Measurements from ENCODE around the gene SH2D3C. TPM values are rescaled to one million over a fixed set of nuclear protein-coding genes. Genes with fewer than 3 reads are reported as not detected.

SH2D3C gene
- total RNA-seq, 1 donor: 0.43 TPM

DNA sequence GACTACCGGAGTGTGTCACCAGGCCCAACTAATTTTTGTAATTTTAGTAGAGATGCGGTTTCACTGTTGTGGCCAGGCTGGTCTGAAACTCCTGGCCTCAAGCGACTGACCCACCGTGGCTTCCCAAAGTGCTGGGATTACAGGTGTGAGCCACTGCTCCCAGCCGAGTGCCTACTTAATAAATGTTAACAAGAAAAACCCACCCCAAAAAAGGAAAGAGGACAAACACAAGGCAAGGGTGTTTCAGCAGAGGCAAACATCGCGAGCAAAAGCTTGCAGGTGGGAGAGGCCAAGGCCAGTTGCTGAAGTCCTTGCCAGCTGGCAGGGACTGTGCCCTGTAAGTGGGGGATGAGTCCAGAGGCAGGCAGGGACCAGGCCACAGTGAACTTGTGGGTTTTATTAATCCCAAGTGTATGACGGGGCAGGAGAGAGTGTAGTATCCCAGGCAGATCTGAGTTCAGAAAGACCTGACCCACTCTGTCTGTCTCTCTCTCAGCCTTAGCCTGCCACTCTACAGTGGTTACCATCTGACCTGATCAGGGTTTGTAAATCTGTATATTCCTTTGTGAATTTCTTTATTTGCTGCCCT, 17.9 kb upstream of the SH2D3C start:
- H3K4me3 ChIP-seq (ENCODE audit: low read depth, low read length): no peak overlapping the region
- peak; percentile 28 for DNase-seq (ENCODE audit: low read depth)
- TF ChIP-seq, protein P1, sequence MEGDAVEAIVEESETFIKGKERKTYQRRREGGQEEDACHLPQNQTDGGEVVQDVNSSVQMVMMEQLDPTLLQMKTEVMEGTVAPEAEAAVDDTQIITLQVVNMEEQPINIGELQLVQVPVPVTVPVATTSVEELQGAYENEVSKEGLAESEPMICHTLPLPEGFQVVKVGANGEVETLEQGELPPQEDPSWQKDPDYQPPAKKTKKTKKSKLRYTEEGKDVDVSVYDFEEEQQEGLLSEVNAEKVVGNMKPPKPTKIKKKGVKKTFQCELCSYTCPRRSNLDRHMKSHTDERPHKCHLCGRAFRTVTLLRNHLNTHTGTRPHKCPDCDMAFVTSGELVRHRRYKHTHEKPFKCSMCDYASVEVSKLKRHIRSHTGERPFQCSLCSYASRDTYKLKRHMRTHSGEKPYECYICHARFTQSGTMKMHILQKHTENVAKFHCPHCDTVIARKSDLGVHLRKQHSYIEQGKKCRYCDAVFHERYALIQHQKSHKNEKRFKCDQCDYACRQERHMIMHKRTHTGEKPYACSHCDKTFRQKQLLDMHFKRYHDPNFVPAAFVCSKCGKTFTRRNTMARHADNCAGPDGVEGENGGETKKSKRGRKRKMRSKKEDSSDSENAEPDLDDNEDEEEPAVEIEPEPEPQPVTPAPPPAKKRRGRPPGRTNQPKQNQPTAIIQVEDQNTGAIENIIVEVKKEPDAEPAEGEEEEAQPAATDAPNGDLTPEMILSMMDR (IDR thresholded peaks at IDR 0.05; ENCODE audit: insufficient read depth, low read depth, low read length): no peak

DNA sequence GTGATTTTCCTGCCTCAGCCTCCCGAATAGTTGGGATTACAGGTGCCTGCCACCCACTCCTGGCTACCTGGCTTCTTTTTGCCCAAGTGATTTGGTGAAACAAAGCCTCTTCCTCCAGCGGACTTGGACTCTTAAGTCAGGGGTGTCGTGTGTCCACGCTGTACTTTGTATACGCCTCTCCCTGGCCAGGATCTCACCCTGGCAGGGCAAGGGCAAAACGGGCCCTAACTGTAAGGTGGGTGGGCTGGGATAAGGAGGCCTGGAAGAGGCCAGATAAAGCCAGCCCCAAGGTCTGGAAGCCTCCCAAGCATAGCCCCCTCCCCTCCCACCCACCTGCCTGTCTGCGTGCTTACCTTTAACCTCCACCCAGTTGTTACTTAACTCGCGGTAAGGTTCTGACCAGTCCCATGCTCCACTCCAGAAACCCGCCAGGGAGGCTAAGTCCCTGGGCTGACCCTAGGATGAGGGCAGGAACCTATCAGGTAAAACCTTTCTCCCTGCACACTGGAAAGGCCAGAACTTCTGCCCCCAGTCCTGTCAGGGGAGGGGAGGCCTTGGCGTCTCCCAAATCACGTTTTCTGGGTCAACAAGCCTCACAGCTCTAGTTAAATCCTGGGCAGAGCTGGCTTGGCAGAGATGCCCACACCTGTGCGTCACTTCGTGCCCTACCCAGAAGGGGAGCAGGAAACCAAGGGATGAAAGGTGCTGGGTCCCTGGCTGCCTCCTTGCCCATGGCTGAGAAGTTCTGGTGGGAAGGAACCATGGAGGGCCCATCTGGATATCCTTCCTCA, 15.7 kb upstream of the SH2D3C start:
- no peak overlapping the region for H3K4me3 ChIP-seq (ENCODE audit: low read depth, low read length)
- TF ChIP-seq, protein P1 (IDR thresholded peaks at IDR 0.05; ENCODE audit: insufficient read depth, low read depth, low read length): no peak
- DNase-seq (ENCODE audit: low read depth): no peak

DNA sequence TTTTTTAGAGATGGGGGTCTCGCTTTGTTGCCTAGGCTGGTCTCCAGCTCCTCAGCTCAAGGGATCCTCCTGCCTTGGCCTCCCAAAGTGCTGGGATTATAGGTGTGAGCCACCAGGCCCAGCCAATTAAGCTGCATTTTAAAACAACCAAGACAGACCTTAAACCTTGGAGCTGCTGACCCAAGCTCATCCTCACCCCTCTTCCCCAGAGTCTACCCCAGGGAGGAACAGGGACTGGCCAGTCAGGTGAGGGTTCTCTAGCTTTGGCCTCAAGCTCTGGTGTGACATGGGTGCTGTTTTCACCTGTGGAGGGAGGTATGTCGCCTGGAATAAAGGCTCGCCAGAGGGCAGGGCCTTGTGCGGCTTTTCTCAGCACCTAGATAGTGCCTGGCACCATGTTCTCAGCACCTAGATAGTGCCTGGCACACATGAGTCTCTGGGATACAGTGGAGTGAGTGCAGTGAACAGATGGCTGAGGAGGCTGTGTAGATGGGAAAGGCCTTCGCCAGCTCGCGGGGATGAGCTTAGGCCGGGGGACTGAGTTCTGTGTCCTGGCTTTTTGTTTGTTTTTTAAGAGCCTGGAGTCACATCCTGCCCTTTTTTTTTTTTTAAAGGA, 14.7 kb upstream of the SH2D3C start:
- DNase-seq (ENCODE audit: low read depth): no peak
- TF ChIP-seq, protein P1 (IDR thresholded peaks at IDR 0.05; ENCODE audit: insufficient read depth, low read depth, low read length): no peak
- no peak overlapping the region for H3K4me3 ChIP-seq (ENCODE audit: low read depth, low read length)

DNA sequence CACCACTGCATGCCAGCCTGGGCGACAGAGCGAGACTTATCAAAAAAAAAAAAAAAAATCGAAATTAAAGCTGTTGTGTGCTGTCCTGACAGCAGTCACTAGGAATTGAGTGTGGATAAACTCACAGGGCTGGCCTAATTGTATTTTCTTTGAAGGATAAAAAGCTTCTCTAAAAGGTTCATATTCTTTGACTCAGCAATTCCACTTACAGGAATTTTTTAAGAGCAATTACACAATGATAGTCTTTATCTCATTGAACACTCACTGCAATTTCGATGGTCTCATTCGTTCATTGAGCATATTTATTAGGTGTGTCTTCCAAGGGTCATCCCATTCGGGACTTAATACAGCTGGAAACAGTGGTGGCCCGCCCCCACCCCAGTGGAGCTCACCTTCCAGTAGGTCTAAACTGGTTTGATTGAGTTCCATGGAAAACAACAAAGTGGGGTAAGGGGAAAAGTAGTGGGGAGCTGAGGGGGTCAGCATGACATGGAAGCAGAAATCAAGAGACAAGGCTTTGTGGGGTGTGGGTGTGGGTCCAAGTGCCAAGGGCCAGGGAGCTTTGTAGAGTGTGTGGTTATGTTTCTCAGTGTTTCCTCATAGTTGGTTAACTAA, 14.1 kb upstream of the SH2D3C start:
- TF ChIP-seq, protein P1 (IDR thresholded peaks at IDR 0.05; ENCODE audit: insufficient read depth, low read depth, low read length): no peak
- H3K4me3 ChIP-seq (ENCODE audit: low read depth, low read length): no peak overlapping the region
- DNase-seq (ENCODE audit: low read depth): no peak

DNA sequence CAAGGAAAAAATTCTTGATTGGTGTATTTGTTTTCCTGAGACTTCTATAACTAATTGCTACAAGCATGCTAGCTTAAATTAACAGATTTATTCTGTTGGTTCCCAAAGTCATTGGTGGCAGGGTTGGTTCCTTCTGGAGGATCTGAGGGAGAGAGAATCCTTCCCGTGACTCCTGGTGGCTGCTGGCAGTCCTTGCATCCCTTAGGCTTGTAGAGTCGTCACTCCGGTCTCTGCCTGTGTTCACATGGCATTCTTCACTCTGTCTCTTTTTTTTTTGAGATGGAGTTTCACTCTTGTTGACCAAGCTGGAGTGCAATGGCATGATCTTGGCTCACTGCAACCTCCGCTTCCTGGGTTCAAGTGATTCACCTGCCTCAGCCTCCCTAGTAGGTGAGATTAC, 12.6 kb upstream of the SH2D3C start:
- TF ChIP-seq, protein P1 (IDR thresholded peaks at IDR 0.05; ENCODE audit: insufficient read depth, low read depth, low read length): no peak
- no peak overlapping the region for H3K4me3 ChIP-seq (ENCODE audit: low read depth, low read length)
- no peak for DNase-seq (ENCODE audit: low read depth)

DNA sequence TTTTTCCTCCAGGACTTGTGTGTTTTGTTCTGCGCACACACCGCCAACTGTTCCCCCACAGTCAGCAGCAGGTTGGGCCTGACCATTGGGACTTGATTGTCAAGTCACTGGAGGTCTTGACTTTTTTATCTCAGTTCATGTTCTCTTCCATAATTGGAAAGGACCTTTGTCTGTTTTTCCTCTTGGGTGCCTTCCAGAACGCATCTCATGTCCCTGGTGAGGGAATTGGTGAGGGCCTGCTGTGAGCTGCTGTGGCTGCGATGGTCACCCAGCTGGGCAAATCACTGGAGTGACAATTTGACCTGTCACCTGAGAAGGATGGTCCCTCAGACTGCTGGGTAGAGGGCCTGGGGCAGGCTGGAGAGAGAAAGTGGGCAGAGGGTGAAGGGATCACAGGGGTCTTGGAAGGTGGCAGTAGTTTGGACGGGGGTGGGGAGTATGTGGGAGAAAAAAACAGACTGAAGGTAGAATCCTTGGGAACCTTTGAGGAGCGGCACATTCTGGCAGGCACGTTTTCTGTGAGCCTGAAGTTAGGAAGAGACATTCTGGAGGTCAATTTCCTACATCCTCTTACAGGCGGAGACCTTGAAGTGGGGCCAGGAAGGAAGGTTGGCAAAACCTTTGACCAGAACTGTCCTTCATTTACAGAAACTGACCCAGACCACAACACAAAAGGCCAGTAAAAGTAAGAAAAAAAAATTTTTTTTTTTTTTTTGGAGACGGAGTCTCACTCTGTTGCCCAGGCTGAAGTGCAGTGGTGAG, 11.8 kb upstream of the SH2D3C start:
- TF ChIP-seq, protein P1 (IDR thresholded peaks at IDR 0.05; ENCODE audit: insufficient read depth, low read depth, low read length): no peak
- no peak overlapping the region for H3K4me3 ChIP-seq (ENCODE audit: low read depth, low read length)
- DNase-seq (ENCODE audit: low read depth): no peak

Data from fibroblast of villous mesenchyme (primary cell).